IPS-20b (cell line): Measurements from ENCODE around the gene ANKRD60.

Source experiments
- H3K27ac ChIP-seq: one replicate; pipeline ENCODE4 v1.5.1; 2013; ENCODE audit warnings: low read length
- H3K27me3 ChIP-seq: 2 replicates; pipeline ENCODE4 v1.6.1; 2013; ENCODE audit warnings: mild to moderate bottlenecking, low read length, inconsistent platforms; ENCODE audit not compliant: insufficient read depth
- H3K36me3 ChIP-seq: 2 replicates; pipeline ENCODE4 v1.6.1; 2013; ENCODE audit warnings: low read depth, mild to moderate bottlenecking, inconsistent platforms, low read length, moderate library complexity; ENCODE audit not compliant: insufficient read depth
- H3K4me1 ChIP-seq: 2 replicates; pipeline ENCODE4 v1.6.1; 2013; ENCODE audit warnings: mild to moderate bottlenecking, control low read depth, inconsistent platforms, low read length, moderate library complexity; ENCODE audit not compliant: insufficient read depth
- H3K4me3 ChIP-seq: 2 replicates; pipeline ENCODE4 v1.5.1; 2013; ENCODE audit warnings: mild to moderate bottlenecking, low read length, inconsistent platforms
- H3K9ac ChIP-seq: 2 replicates; pipeline ENCODE4 v1.6.1; 2013; ENCODE audit warnings: low read depth, mild to moderate bottlenecking, inconsistent platforms, low read length, moderate library complexity
- H3K9me3 ChIP-seq: 2 replicates; pipeline ENCODE4 v1.6.1; 2013; ENCODE audit warnings: mild to moderate bottlenecking, low read depth, low read length, inconsistent platforms; ENCODE audit not compliant: insufficient read depth

Gene ANKRD60

GRCh38 chr20:58198901-58199355 lies 29.5 kb downstream of the ANKRD60 start:
- Histone ChIP-seq H3K4me3 (no peak overlapping the region), H3K9me3 (no peaks in the 10 kb centered on the region), H3K27ac (no peak overlapping the region), H3K36me3 (no peaks in the 10 kb centered on the region), H3K27me3 (no peaks in the 10 kb centered on the region), H3K9ac (no peak overlapping the region), H3K4me1 (no peaks in the 10 kb centered on the region)

DNA sequence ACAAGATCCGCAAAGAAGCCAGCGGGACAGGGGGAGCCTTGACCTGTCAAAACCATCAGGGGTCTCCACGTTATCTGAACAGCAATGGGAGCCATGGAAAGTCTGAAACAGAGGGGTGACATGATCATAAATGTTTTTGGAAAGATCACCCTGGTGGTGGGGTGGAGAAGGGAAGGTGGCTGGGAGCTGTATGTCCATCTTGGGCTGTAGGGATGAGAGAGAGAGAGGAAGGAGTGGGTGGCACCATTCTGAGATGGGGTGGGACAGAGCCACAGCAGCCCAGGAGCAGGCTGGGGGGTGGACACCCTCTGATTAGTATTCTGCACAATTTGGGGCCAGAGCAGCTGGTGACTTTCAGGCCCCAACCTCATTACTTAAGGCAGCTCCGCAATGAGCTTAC lies 30.1 kb downstream of the ANKRD60 start:
- H3K27me3 ChIP-seq: no peaks in the 10 kb centered on the region
- H3K27ac ChIP-seq: no peak overlapping the region
- no peaks in the 10 kb centered on the region for H3K4me1 ChIP-seq
- H3K9me3 ChIP-seq: no peaks in the 10 kb centered on the region
- no peak overlapping the region for H3K9ac ChIP-seq
- H3K36me3 ChIP-seq: no peaks in the 10 kb centered on the region
- H3K4me3 ChIP-seq: no peak overlapping the region

DNA sequence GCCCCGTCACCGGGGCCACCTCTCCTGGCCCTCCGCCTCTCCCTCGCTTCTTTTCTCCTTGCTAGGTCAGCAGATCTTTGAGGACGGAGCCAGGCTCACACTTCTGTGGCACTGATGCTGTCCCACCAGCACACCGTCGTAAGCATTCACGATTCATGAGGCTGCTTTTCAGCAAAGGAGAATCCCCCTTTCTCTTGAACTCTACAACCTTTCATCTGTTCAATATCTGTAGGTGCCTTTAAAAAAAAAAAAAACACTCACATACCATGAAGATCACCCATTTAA lies 31.3 kb downstream of the ANKRD60 start:
- no peaks in the 10 kb centered on the region for H3K4me1 ChIP-seq
- H3K27me3 ChIP-seq: no peaks in the 10 kb centered on the region
- H3K4me3 ChIP-seq: no peak overlapping the region
- H3K9ac ChIP-seq: no peak overlapping the region
- no peak overlapping the region for H3K27ac ChIP-seq
- H3K36me3 ChIP-seq: no peaks in the 10 kb centered on the region
- no peaks in the 10 kb centered on the region for H3K9me3 ChIP-seq

DNA sequence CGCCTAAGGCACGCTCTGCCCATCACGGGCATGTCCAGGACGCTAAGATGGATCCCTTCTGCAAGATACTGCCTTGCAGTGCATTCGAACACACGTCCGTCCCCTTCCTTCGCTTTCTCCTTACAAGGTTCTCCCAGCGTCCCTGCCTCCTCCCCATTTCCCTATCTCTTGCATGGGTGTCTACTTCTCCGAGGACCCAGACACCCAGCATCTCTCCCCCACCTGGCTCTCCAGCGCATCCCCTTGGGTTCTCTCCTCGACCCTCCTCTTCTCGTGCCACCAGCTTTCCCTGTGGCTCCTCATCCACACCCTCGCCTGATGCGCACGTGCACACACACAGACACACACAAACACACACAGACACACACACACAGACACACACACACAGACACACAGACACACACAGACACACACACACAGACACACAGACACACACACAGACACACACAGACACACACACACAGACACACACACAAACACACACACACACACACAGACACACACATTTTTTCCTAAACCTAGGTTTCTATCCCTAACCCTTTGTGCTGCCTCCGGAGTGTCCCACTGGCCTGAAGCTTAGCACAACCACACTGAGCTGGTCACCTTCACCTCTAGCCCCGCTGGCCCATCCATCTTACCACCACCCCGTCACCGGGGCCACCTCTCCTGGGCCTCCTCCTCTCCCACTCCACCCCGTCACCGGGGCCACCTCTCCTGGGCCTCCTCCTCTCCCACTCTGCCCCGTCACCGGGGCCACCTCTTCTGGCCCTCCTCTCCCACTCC lies 31.9 kb downstream of the ANKRD60 start:
- Histone ChIP-seq H3K4me1 (no peaks in the 10 kb centered on the region), H3K9ac (no peak overlapping the region), H3K36me3 (no peaks in the 10 kb centered on the region), H3K27ac (no peak overlapping the region), H3K9me3 (no peaks in the 10 kb centered on the region), H3K27me3 (no peaks in the 10 kb centered on the region), H3K4me3 (no peak overlapping the region)

DNA sequence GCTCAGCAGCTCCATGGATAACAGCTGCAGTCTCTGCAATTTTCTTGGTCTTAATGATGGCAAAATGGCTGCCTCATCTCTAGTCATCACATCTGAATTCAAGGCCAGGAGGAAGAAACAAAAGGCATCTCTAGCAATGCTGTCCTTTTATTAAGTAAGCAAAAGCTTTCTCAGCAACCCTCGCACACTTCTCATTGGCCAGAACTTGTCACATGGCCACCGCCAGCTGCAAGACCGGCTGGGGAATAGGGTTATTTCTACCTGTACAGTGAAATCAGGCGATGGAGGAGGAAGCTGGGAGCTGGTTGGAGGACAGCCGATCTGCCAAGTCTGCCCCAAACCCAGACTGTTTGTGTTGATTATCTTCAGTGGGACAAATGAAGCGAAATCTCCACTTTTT lies 33.4 kb downstream of the ANKRD60 start:
- H3K27ac ChIP-seq: no peak overlapping the region
- no peak overlapping the region for H3K9ac ChIP-seq
- no peaks in the 10 kb centered on the region for H3K4me1 ChIP-seq
- H3K27me3 ChIP-seq: no peaks in the 10 kb centered on the region
- no peaks in the 10 kb centered on the region for H3K36me3 ChIP-seq
- no peak overlapping the region for H3K4me3 ChIP-seq
- no peaks in the 10 kb centered on the region for H3K9me3 ChIP-seq

GRCh38 chr20:58194175-58194791 lies 34.2 kb downstream of the ANKRD60 start:
- no peaks in the 10 kb centered on the region for H3K9me3 ChIP-seq

DNA sequence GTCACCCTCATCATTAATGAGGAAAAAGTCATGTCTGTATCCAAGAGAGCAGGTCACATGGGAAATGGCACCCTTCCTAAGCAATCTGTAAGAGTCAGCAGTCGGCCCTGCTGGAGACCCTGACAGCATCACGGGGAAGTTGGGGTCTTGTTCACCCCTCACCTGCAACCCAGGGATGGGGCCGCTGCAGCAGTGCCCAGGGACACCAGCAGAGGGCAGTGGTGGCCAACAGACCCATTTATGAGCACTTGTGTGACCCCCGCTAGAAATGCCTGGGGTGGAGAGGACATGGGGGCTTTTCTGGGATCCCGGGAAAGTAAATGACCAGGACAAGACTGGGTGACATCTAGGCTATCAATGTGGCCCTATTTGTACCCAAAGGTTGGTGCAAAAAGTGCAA lies 35.9 kb downstream of the ANKRD60 start:
- Histone ChIP-seq H3K4me1 (no peaks in the 10 kb centered on the region), H3K4me3 (no peak overlapping the region), H3K27me3 (no peaks in the 10 kb centered on the region)

More at GRCh38 chr20:58194175-58194791, 34.2 kb downstream of the ANKRD60 start:
- Histone ChIP-seq H3K36me3 (no peaks in the 10 kb centered on the region), H3K27ac (no peak overlapping the region), H3K4me1 (no peaks in the 10 kb centered on the region), H3K4me3 (no peak overlapping the region), H3K9ac (no peak overlapping the region), H3K27me3 (no peaks in the 10 kb centered on the region)

GRCh38 chr20:58192065-58192464 lies 36.4 kb downstream of the ANKRD60 start:
- no peaks in the 10 kb centered on the region for H3K9me3 ChIP-seq
- H3K27ac ChIP-seq: no peak overlapping the region
- no peaks in the 10 kb centered on the region for H3K36me3 ChIP-seq
- H3K4me3 ChIP-seq: no peak overlapping the region
- H3K9ac ChIP-seq: no peak overlapping the region
- no peaks in the 10 kb centered on the region for H3K4me1 ChIP-seq
- no peaks in the 10 kb centered on the region for H3K27me3 ChIP-seq

More for the DNA sequence above, 35.9 kb downstream of the ANKRD60 start:
- no peaks in the 10 kb centered on the region for H3K9me3 ChIP-seq
- no peak overlapping the region for H3K9ac ChIP-seq
- no peak overlapping the region for H3K27ac ChIP-seq
- no peaks in the 10 kb centered on the region for H3K36me3 ChIP-seq

DNA sequence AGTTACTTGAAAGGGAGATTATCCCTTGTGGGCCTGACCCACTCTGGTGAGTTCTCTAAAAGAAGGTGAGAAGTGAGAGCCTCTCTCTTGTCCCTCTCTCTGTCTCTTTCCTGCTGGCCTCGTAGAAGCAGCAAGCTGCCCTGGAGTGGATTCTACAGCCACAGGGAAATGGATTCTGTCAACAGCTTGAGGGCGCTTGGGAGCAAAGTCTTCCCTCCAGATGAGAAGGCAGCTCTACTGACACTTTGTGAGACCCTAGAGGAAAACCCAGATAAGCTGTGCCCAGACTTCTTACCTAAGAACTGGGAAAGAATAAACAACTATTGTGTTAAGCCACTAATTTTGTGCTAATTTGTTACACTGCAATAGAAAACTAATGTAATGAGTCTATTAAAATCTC lies 39.9 kb downstream of the ANKRD60 start:
- Histone ChIP-seq H3K36me3 (no peaks in the 10 kb centered on the region), H3K4me1 (no peaks in the 10 kb centered on the region), H3K27ac (no peak overlapping the region), H3K27me3 (no peaks in the 10 kb centered on the region), H3K9ac (no peak overlapping the region), H3K4me3 (no peak overlapping the region), H3K9me3 (0 out of 2 replicates have a peak, but pooled peaks cover 2% of the 10 kb centered on the region)

- Histone ChIP-seq H3K27me3 (peaks cover 18% of the 10 kb centered on the region), H3K4me1 (no peaks in the 10 kb centered on the region), H3K27ac (no peak overlapping the region), H3K4me3 (no peak overlapping the region), H3K9ac (no peak overlapping the region), H3K36me3 (no peaks in the 10 kb centered on the region), H3K9me3 (0 out of 2 replicates have a peak, but pooled peaks cover 2% of the 10 kb centered on the region)
Measured at GRCh38 chr20:58184984-58185383, 43.5 kb downstream of the ANKRD60 start.

- Histone ChIP-seq H3K4me1 (0 out of 2 replicates have a peak, but pooled peaks cover 3% of the 10 kb centered on the region), H3K27ac (no peak overlapping the region), H3K27me3 (peaks cover 27% of the 10 kb centered on the region), H3K9ac (no peak overlapping the region), H3K36me3 (no peaks in the 10 kb centered on the region), H3K9me3 (0 out of 2 replicates have a peak, but pooled peaks cover 2% of the 10 kb centered on the region), H3K4me3 (no peak overlapping the region)
Measured at GRCh38 chr20:58184063-58184462, 44.4 kb downstream of the ANKRD60 start.

- H3K9me3 ChIP-seq: 0 out of 2 replicates have a peak, but pooled peaks cover 2% of the 10 kb centered on the region
- H3K4me1 ChIP-seq: 0 out of 2 replicates have a peak, but pooled peaks cover 3% of the 10 kb centered on the region
- H3K9ac ChIP-seq: no peak overlapping the region
- peaks cover 42% of the 10 kb centered on the region for H3K27me3 ChIP-seq
- no peaks in the 10 kb centered on the region for H3K36me3 ChIP-seq
- H3K27ac ChIP-seq: no peak overlapping the region
- no peak overlapping the region for H3K4me3 ChIP-seq
Measured at GRCh38 chr20:58182521-58183140, 45.8 kb downstream of the ANKRD60 start.
